Raji (cell line): ENCODE data around the gene TTC33.

ENCODE experiments used
- POLR2A ChIP-seq: IDR thresholded peaks from 2 replicates; pipeline ENCODE4 v1.6.1; 2011; ENCODE audit warnings: low read depth, low read length, control low read depth; ENCODE audit not compliant: insufficient read depth

Gene TTC33

GRCh38 chr5:40584054-40584453 is 171.7 kb downstream of the TTC33 start:
- no peak for TF ChIP-seq POLR2A

- TF ChIP-seq POLR2A: no peak
Observed at GRCh38 chr5:40578501-40579451, 177.0 kb downstream of the TTC33 start.

GRCh38 chr5:40577718-40578117 is 178.0 kb downstream of the TTC33 start:
- no peak for TF ChIP-seq POLR2A

GRCh38 chr5:40575921-40576320 is 179.8 kb downstream of the TTC33 start:
- no peak for TF ChIP-seq POLR2A

- no peak for TF ChIP-seq POLR2A
Observed at GRCh38 chr5:40575411-40575810, 180.3 kb downstream of the TTC33 start.

GRCh38 chr5:40572937-40573336 is 182.8 kb downstream of the TTC33 start:
- TF ChIP-seq POLR2A: no peak

- TF ChIP-seq POLR2A: no peak
Observed at GRCh38 chr5:40572391-40572790, 183.4 kb downstream of the TTC33 start.

DNA sequence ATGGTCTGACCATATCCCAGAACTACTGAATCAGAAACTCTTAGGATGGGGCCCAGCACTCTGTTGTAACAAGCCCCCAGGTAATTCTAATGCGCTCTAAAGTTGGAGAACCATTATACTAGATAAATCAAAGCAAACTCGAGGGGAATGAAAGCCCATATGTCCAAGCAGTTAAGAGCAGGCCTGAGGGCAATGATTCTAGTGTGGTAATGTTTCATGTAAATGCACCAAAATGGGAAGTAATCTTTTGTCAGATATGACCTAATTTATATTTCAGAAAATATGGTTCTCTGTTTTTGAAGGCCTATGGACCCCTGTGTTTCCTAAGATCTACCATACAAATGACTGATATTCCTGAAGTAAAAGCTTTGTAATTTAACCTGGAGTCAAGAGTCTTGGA is 184.0 kb downstream of the TTC33 start:
- TF ChIP-seq POLR2A: no peak

DNA sequence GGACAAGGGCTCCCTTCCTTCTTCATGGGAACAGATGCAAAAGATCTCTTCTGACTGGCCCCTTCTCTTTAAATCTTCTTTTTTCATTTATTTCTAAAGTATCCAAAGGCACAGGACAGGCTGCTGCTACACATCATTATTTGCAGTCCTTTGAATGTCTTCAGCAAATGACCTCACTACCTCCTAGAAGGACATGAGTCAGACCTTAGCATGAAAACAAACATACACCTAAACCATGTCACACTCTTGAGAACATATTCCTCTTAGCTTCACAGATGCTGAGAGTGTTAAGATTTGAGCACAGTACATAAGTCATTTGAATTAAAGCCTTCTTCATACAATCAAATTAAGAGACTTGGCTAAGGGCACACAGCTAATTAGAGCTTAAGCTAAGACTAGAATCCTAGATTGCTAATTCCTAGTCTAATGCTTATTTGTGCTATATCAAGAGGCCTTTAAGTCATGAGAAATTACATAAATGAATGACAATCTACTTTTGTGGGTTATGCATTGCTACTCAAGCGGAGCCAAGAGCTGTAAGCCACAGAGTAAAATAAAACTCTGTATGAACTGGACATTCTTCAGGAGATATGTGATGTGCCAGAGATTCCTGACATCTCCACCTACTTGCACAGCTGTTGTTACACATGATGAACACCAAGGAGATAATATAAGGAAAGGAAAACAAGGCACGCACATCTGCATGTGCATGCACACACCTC is 185.2 kb downstream of the TTC33 start:
- TF ChIP-seq POLR2A: no peak

DNA sequence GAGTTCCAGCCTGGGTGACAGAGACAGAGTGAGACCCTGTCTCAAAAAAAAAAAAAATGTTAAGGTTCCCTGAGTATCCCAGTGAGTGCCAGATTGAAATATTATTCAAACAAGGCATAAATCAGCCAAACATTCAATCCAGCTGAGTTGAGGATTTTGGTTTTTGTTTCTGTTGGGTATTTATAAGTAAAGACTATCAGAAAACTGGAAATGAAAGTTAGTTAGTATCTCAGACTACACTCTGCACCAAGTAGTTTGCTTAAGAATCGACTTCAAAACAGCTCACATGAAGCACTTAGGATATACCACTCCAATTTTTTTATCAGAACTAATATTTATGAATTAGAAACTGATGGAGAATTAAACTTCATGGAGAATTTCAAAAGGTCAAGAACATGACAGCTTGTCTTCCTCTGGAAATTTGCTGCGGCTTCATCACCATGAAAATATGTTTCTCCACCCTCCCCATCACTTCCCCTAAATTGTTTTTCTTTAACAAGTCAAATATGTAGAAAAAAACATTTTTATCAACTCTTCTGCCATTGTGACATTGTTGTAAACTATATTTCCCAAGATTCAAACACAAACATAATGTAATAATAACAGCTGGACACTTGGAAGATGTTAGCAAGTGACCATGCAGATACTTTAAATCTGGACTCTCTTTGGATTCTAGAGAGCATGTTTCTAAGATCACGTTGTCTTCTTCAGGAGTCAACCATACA is 186.1 kb downstream of the TTC33 start:
- no peak for TF ChIP-seq POLR2A

DNA sequence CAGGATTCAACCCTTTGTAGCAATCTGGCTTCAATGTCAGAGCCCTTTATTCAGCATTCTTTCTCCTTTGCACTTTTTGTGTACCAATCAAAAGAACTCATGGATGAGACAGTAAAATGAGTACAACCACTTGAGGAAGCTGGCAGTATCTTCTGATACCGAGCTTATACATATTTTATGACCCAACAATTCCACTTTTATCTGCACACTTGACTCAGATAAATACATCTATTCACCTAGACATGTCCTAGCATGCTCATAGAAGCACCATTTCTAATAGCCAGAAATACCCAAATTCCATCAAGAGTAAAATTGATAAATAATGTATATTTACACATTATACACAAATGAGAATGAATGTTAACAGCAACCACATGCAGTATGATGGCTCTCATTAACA is 187.2 kb downstream of the TTC33 start:
- no peak for TF ChIP-seq POLR2A

DNA sequence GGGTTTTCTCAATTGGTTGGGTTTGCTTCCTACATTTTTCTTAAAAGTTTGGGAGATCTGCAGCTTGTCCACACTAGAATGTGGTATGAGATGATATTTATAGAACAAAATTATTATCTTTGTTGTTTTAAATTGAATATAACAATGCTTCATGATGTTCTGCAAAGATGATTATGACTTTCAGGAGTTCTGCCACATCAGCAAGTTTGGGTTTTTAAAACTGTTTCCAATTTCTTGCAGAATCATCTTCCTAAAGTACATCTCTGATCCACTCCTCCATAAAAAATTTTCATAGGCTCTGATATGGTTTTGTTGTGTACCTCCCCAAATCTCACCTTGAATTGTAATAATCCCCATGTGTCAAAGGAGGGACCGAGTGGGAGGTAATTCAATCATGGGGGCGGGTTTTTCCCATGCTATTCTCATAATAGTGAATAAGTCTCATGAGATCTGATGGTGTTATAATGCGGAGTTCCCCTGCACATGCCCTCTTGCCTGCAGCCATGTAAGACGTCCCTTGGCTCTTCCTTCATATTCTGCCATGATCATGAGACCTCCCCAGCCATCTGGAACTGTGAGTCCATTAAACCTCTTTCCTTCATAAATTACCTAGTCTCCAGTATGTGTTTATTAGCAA is 195.2 kb downstream of the TTC33 start:
- no peak for TF ChIP-seq POLR2A

DNA sequence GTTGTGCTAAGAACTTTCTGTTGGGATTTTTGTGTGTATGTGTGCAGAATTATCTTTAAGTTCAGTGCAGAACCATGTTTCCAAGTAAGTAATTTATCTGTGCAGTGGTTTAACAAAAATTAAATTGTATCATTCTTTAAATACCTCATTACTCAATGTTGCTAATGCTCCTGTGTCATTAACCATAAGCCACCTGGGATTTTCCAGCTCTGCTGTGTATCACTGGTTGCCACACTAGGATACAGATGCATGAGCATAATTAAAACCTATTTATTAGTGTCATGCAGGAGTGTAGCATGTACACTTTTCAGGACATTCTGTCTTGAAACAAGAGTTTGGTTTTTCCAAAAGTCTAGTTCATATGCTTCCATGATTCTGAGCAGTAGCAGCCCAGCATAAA is 196.5 kb downstream of the TTC33 start:
- TF ChIP-seq POLR2A: no peak

GRCh38 chr5:40557501-40557900 is 198.3 kb downstream of the TTC33 start:
- TF ChIP-seq POLR2A: no peak

GRCh38 chr5:40556811-40557210 is 198.9 kb downstream of the TTC33 start:
- no peak for TF ChIP-seq POLR2A
